GM18519 (cell line): ENCODE data around the gene TMEM170B.

ENCODE experiments used
- ATAC-seq: cut with Tn5 transposase; IDR thresholded peaks from one replicate; pipeline ENCODE4 v1.9.1; 2021; ENCODE audit warnings: mild to moderate bottlenecking, moderate library complexity; ENCODE audit not compliant: unreplicated experiment, low FRiP score

Gene TMEM170B

GRCh38 chr6:11537229-11538051, at the start of gene TMEM170B:
Gene TMEM170B, plus strand, starts transcription at chr6:11537749. Its CDS starts 529 bp downstream, at chr6:11538278.
- peak; percentile 94 for ATAC-seq

GRCh38 chr6:11490996-11491395, 46.6 kb upstream of the TMEM170B start:
- no peak for ATAC-seq

- peak; percentile 29 for ATAC-seq
Observed at GRCh38 chr6:11491596-11492463, 45.7 kb upstream of the TMEM170B start.

GRCh38 chr6:11492464-11493290, 44.9 kb upstream of the TMEM170B start:
- peak; percentile 19 for ATAC-seq

GRCh38 chr6:11493974-11494373, 43.6 kb upstream of the TMEM170B start:
- no peak for ATAC-seq

- ATAC-seq, result no peak
Observed at GRCh38 chr6:11494786-11495564, 42.6 kb upstream of the TMEM170B start.

- ATAC-seq, result no peak
Observed at GRCh38 chr6:11495565-11496145, 41.9 kb upstream of the TMEM170B start.

GRCh38 chr6:11496152-11497060, 41.1 kb upstream of the TMEM170B start:
- ATAC-seq, result peak; percentile 46

- ATAC-seq, result no peak
Observed at GRCh38 chr6:11497107-11497506, 40.4 kb upstream of the TMEM170B start.

GRCh38 chr6:11497881-11498280, 39.7 kb upstream of the TMEM170B start:
- ATAC-seq, result no peak

GRCh38 chr6:11500008-11500407, 37.5 kb upstream of the TMEM170B start:
- ATAC-seq, result no peak

- ATAC-seq, result no peak
Observed at GRCh38 chr6:11509471-11509870, 28.1 kb upstream of the TMEM170B start.

- peak; percentile 72 for ATAC-seq
Observed at GRCh38 chr6:11514672-11515071, 22.9 kb upstream of the TMEM170B start.

- ATAC-seq, result no peak
Observed at GRCh38 chr6:11515763-11516162, 21.8 kb upstream of the TMEM170B start.

GRCh38 chr6:11522812-11523605, 14.5 kb upstream of the TMEM170B start:
- no peak for ATAC-seq

GRCh38 chr6:11525468-11526155, 11.9 kb upstream of the TMEM170B start:
- ATAC-seq, result no peak

GRCh38 chr6:11526156-11526505, 11.4 kb upstream of the TMEM170B start:
- no peak for ATAC-seq
